Stimulated activated CD4-positive, alpha-beta T cell treated with anti-CD3 and anti-CD28 coated beads, TNF-alpha, amount 100 ng/mL, for 1 hour (primary cell): ENCODE measurements around the gene RPL19.
A peak's percentile ranks its signal among the peaks of the same experiment; 100 is the strongest.
"Not testable (repeated sequence)": the region's sequence is repeated elsewhere in the genome, so short reads cannot be mapped to it uniquely, and the experiment has no call there.

ENCODE experiments used
- DNase-seq, 3 donors: peaks; one replicate each; pipeline ENCODE4 v3.0.0-alpha.2; 2020; ENCODE audit warnings: low read depth in 3 of 3, low spot score in 1 of 3

RPL19 gene

DNA sequence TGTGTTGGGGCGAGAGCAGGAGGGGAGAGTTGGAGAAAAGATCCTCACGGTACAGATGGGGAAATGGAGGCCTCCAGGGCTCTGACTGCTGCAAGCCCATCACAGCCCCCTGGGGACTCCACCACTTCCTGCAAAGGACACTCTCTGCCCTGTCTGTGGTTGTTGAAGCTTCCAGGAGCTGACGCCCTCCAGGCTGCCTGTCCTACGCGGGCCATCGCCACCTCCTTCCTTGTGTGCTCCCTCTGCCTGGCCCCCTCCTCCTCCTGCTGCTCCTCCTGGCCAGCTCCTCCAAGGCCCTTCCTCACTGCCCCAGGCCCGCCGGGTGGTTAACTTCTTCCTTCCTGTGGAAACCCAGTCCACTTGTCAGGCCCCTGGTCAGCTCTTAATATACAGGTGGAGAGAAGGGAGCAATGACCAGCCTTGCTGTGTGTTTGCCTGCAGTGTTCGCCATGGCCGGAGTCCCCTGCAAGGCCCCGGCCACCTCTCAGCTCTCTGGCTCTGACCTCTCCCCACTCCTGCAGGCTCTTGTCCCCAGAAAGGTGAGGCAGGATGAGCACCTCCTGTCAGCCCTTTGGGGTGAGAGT, 44.0 kb downstream of the RPL19 start:
- DNase-seq = no peak

DNA sequence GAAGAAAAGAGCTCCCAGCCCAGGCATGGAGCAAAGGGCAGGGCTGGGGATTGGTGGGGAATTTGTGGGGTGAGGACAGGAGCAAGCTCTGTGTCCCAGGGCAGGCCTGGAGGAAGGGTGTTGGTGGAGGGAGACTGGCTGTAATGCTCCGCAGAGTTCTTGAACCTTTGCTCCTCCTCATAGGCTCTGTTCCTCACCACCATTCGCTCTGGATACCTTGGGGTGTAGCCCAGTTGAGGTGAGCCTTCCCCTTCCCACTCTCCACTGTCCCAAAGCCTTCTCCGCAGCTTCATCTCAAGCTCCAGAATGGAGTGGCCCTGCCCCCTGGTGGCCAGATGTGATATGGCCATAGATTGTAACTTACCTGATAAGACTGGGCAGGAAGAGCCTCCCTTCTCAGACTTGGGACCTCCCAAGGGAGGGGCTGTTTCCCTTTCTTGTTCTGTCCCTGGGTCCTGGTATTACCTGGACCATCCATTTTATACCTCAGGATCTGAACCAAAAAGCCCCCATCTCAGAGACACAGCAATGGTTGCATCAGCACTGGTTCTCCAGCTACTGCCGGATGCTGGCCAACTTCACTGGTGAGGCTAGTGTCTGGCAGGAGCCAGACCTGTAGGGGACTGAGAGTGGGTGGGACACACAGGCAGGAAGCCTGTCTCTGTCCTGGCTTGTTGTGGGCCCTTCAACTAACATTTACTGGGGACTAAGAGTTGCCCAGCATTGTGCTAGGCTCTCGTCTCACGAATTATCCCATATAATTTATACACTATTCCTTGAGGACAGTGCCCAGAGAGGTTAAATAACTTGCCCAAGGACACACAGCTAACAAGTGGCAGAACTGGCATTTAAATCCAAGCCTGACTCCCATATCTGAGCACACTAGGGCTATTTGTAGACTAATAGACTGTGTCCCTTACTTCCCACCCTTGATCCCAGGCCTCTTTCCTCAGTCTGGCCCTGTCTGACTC, 44.8 kb downstream of the RPL19 start:
- peak; percentile 59 to 81 (median 67) for DNase-seq

DNA sequence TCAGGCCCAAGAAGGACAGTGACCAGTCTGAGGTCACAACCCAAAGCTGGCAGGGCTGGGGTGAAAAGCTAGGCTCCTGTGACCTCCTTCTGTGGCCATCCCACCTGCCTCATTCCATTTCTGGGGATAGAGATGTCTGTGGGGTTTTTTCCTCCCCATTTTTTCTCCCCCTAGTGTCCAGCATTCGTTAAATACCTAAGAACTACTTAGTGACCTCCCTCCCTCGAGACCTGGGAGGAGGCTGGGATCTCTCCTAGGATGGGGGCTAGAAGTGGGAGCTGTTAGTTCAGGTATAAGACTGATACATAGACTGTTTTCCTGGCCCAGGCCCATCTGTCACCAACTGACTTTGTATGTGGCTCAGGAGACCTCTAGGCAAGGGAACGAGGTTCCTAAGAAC, 46.2 kb downstream of the RPL19 start:
- DNase-seq = no peak

DNA sequence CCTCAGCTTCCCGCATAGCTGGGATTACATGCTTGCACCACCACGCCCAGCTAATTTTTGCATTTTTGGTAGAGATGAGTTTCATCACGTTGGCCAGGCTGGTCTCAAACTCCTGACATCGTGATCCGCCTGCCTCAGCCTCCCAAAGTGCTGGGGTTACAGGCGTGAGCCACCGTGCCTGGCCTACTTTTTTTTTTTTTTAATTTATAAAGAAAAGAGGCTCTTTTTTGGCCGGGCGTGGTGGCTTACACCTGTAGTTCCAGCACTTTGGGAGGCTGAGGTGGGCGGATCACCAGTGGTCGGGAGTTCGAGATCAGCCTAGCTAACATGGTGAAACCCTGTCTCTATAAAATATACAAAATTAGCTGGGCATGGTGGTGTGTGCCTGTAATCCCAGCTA, 50.0 kb downstream of the RPL19 start:
- not testable (repeated sequence) for DNase-seq

DNA sequence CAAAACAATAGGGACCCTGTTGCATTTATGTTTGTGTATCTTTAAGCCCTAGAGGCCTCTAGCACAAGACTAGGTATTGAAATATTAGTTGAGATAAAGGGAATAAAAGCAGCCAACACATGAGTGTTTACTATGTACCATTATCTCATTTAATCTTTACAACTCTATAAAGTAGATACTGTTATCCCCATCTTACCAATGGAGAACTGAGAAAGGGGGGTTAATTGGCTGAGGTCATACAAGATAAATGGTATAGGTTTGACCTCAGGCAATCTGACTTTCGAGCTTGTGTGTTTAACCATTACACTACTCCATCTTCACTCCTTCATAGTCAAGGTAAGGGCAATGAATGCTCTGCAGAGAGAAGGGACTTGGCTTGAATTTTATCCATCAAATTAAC, 51.9 kb downstream of the RPL19 start:
- DNase-seq = no peak

DNA sequence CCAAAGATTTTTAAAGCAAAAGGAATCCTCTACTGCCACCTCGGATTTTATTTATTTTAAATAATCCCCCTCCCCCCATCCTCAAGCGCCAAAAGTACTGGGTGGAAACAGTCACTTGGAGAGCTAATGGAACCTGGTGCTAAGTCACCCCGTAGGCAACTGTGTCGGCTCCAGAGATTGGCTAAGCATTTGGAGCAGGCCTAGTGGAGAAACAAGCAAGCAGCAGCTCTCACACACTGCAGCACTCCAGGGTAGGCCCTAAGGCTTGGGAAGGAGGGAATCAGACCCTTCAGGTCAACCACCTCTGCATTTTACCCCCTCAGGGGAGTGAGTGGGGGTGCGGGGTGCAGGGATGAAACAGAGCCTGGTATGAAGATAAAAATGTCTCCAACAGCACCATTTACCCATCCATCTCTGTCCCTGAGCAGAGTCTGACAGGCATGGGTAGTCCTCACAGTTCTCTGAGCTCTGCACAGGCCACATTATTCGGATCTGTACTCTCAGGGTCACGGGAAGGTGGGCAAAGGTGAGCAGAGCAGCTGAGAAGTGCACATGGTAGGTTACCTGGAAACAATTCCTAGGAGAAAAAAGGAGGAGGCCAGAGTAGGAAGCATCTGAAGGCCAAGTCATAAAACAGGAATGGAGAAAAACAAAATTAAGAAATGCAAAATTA, 52.8 kb downstream of the RPL19 start:
- DNase-seq = no peak
